ENCODE data around the gene CEP192. TPM values are rescaled to one million over a fixed set of nuclear protein-coding genes. Genes with fewer than 3 reads are reported as not detected.

CEP192 gene
- polyA plus RNA-seq, 3 donors from 2014 or later: 1.8 to 6.3 (median 5.4) TPM

DNA sequence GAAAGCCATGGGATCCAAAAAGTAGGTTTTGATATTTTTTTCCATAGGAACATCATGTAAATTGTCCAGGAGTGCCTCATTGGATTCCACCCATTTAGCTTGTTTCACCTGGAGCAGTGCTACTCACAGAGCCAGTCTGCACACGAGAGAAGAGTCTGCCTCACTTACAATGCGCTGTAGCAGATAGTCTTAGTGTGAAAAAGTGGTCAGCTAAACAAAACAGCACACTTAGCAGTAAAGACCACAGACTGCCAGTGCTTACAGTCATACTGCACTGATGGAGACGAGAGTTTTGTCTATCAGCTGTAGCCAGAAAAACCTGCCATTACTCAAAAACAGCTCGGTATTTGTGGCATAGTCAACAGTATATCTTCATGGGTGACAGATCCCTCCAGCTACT lies 113.9 kb downstream of the CEP192 start:
- DNase-seq: peak; percentile 8 to 23 (median 16)
- Mint-ChIP-seq H3K27me3 (ENCODE audit: low read depth in 3 of 3) (peaks cover 0 to 9% (median 2%) of the 10 kb centered on the region in 3 donors), H3K4me3 (peak overlapping the region in 2 of 5 donors; percentile 13 to 20), H3K9me3 (peaks cover 0 to 1% (median under 1%) of the 10 kb centered on the region in 6 donors), H3K36me3 (peaks cover 67 to 89% (median 86%) of the 10 kb centered on the region in 3 donors), H3K4me1 (peaks cover 23 to 36% of the 10 kb centered on the region in 2 donors), H3K27ac (peak overlapping the region; percentile 16 to 92 (median 68))

DNA sequence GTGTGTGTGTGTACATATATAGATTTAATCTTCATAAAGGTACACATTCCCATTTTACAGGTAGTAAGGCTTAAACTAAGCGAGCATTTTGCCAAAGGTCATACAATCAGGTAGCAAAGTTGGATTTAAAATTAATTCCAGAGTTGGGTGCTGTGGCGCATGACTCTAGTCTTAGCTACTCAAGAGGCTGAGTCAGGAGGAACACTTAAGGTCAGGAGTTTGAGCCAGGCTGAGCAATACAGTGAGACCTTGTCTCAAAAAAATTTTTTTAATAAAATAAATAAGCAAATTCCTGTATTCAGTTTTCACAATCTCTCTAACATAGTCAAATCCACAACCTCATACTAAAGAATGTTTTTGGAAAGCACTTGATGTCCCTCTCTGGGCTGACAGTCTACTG lies 115.9 kb downstream of the CEP192 start:
- Mint-ChIP-seq H3K36me3 (peaks cover 48 to 78% (median 67%) of the 10 kb centered on the region in 3 donors), H3K27ac (peak overlapping the region; percentile 19 to 92 (median 76))

DNA sequence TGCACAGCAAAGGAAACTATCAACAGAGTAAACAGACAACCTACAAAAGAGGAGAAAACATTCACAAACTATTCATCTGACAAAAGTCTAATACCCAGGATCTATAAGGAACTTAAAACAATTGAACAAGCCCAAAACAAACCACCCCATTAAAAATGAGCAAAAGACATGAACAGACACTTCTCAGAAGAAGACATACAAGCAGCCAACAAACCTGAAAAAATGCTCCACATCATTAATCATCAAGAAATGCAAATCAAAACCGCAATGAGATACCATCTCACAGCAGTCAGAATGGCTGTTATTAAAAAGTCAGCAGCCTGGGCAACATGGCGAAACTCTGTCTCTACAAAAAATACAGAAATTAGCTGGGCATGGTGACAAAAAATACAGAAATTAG lies 117.2 kb downstream of the CEP192 start:
- Mint-ChIP-seq H3K36me3 (peaks cover 35 to 65% (median 55%) of the 10 kb centered on the region in 3 donors), H3K27ac (peak overlapping the region in 2 of 6 donors; percentile 61 to 69), H3K9me3 (peaks cover 0 to 1% (median under 1%) of the 10 kb centered on the region in 6 donors), H3K4me1 (peaks cover 23 to 36% of the 10 kb centered on the region in 2 donors), H3K27me3 (ENCODE audit: low read depth in 3 of 3) (peaks cover 0 to 7% (median 2%) of the 10 kb centered on the region in 3 donors), H3K4me3 (no peak overlapping the region)
- DNase-seq: no peak

More for the DNA sequence above, 115.9 kb downstream of the CEP192 start:
- Mint-ChIP-seq H3K4me3 (no peak overlapping the region), H3K9me3 (peaks cover 0 to 1% (median under 1%) of the 10 kb centered on the region in 6 donors), H3K27me3 (ENCODE audit: low read depth in 3 of 3) (peaks cover 0 to 9% (median 2%) of the 10 kb centered on the region in 3 donors), H3K4me1 (peaks cover 23 to 36% of the 10 kb centered on the region in 2 donors)
- no peak for DNase-seq

DNA sequence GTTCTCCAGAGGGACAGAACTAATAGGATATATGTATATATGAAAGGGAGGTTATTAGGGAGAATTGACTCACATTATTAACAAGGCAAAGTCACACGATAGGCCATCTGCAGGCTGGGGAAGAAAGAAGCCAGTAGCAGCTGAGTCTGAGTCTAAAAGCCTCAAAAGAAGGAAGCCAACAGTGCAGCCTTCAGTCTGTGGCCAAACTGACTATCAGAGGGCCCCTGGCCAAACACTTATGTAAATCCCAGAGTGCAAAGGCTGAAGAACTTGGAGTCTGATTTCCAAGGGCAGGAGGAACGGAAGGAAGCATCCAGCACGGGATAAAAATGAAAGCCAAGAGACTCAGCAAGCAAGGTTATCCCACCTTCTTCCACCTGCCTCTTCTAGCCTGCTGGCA lies 119.4 kb downstream of the CEP192 start:
- H3K9me3 Mint-ChIP-seq: peaks cover 0 to 1% (median under 1%) of the 10 kb centered on the region in 6 donors
- H3K36me3 Mint-ChIP-seq: peaks cover 29 to 57% (median 52%) of the 10 kb centered on the region in 3 donors

DNA sequence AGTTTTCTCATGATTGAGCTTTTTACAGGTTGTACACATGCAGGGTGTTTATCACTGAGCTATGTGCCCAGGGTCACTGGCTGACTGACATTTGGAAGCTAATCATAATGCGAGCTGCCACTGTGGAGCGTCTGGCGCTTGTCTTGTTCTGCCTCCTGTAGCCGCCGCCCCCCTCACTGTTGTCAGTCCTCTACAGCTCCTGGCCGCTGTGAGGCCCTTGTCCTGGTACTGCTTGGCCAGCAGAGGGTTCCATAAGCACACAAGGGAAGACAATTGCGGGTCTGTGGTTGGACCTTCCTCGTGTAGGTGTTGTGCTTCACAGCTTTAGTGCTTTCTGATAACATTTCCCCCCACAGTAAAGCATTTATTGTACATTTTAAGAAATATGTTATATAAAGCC lies 121.8 kb downstream of the CEP192 start:
- peak in 1 of 3 donors; percentile 9 for DNase-seq
- Mint-ChIP-seq H3K36me3 (peaks cover 18 to 44% (median 42%) of the 10 kb centered on the region in 3 donors), H3K4me3 (no peak overlapping the region), H3K27me3 (ENCODE audit: low read depth in 3 of 3) (peaks cover 0 to 2% (median 2%) of the 10 kb centered on the region in 3 donors), H3K4me1 (no peaks in the 10 kb centered on the region), H3K27ac (peak overlapping the region in 1 of 6 donors; percentile 58), H3K9me3 (no peaks in the 10 kb centered on the region)

More for the DNA sequence above, 119.4 kb downstream of the CEP192 start:
- peaks cover 10 to 20% of the 10 kb centered on the region in 2 donors for H3K4me1 Mint-ChIP-seq
- H3K27ac Mint-ChIP-seq: no peak overlapping the region
- no peak for DNase-seq
- no peak overlapping the region for H3K4me3 Mint-ChIP-seq
- peaks cover 0 to 7% (median 4%) of the 10 kb centered on the region in 3 donors for H3K27me3 Mint-ChIP-seq (ENCODE audit: low read depth in 3 of 3)

DNA sequence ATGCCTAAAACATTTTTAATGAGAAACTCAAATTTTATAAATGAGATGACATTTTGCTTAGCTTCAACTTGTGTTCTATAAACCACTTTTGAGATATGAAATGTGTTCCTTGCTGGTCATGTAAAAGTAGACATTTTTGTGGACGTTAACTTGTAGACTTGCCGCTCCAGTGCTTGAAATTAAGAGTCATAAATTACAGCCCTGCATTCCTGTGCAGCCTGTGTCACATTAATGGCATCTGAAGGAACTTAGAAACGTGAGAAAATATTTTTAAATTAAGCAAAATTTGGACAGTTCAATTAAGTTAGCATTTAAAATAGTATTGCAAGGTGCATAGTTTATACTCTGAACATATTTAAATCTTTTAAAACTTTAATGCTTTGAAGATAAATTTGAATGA lies 129.1 kb downstream of the CEP192 start:
- no peak for DNase-seq
- Mint-ChIP-seq H3K27ac (no peak overlapping the region), H3K9me3 (no peaks in the 10 kb centered on the region), H3K27me3 (ENCODE audit: low read depth in 3 of 3) (no peaks in the 10 kb centered on the region), H3K36me3 (peaks cover 16 to 40% (median 28%) of the 10 kb centered on the region in 3 donors), H3K4me3 (no peak overlapping the region), H3K4me1 (peaks cover 2 to 9% of the 10 kb centered on the region in 2 donors)

DNA sequence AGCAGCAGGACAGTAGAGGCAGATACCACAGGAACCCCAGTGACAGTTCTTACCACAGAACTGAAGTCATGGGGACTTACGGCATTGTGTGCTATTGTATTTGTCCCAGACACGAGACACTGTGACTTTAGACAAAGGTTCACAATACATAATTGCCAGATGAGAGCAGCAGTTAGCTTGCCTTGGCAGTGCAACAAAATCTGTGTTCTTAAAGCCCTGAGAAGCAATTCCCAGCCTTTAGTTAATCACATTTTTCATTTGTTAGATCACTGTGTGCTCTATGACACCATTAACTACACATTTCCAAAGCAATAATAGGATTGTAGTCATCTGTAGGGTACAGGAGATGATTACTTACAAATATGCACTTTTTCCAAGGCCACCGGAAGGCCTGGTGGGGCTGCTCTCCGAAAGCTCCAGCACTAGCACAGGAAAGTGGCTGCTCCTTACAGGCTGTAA lies 129.8 kb downstream of the CEP192 start:
- H3K4me1 Mint-ChIP-seq: peaks cover 4 to 14% of the 10 kb centered on the region in 2 donors

DNA sequence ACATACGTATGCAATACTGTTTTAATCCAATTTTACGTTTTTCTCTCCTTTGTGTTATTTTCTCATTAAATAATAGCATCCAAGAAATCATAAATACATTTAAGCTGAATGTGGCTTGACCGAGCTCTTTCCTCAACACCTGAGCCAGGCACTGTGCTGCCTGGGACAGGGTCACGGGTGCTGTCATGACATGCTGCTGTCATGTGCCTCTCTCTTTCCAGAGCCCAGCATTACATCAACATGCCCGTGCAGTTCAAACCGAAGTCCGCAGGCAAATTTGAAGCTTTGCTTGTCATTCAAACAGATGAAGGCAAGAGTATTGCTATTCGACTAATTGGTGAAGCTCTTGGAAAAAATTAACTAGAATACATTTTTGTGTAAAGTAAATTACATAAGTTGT lies 133.2 kb downstream of the CEP192 start:
- Mint-ChIP-seq H3K9me3 (no peaks in the 10 kb centered on the region), H3K27me3 (ENCODE audit: low read depth in 3 of 3) (peaks cover 0 to 5% (median 0%) of the 10 kb centered on the region in 3 donors), H3K4me3 (no peak overlapping the region), H3K36me3 (peaks cover 4 to 23% (median 10%) of the 10 kb centered on the region in 3 donors), H3K27ac (no peak overlapping the region), H3K4me1 (peaks cover 4 to 18% of the 10 kb centered on the region in 2 donors)
- no peak for DNase-seq

More for the DNA sequence above, 129.8 kb downstream of the CEP192 start:
- Mint-ChIP-seq H3K27me3 (ENCODE audit: low read depth in 3 of 3) (no peaks in the 10 kb centered on the region), H3K36me3 (peaks cover 18 to 32% (median 20%) of the 10 kb centered on the region in 3 donors), H3K9me3 (no peaks in the 10 kb centered on the region), H3K27ac (no peak overlapping the region), H3K4me3 (no peak overlapping the region)
- DNase-seq: no peak

DNA sequence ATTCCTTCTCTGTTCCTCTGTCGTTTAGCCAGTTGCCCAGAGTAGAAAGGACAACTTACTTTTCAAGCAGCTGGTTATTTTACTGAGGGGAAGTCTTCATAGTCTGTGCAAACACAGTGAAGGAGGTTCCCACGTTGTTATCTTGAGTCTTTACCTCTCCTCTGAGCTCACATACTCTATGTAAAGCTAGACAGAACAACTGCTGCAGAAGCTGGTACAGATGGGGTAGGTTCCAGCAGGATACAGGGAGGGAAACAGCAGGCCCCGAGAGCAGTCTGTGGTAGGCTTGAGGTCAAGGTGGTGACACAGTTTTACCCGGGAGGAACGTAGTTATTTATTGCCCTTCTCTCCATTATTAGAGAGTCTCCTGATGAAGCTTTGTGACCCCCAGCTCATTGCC lies 134.0 kb downstream of the CEP192 start:
- Mint-ChIP-seq H3K36me3 (peaks cover 4 to 20% (median 10%) of the 10 kb centered on the region in 3 donors), H3K27me3 (ENCODE audit: low read depth in 3 of 3) (peaks cover 0 to 5% (median 0%) of the 10 kb centered on the region in 3 donors), H3K9me3 (no peaks in the 10 kb centered on the region), H3K4me3 (no peak overlapping the region), H3K4me1 (peaks cover 8 to 23% of the 10 kb centered on the region in 2 donors), H3K27ac (peak overlapping the region in 5 of 6 donors; percentile 5 to 83 (median 20))
- no peak for DNase-seq

DNA sequence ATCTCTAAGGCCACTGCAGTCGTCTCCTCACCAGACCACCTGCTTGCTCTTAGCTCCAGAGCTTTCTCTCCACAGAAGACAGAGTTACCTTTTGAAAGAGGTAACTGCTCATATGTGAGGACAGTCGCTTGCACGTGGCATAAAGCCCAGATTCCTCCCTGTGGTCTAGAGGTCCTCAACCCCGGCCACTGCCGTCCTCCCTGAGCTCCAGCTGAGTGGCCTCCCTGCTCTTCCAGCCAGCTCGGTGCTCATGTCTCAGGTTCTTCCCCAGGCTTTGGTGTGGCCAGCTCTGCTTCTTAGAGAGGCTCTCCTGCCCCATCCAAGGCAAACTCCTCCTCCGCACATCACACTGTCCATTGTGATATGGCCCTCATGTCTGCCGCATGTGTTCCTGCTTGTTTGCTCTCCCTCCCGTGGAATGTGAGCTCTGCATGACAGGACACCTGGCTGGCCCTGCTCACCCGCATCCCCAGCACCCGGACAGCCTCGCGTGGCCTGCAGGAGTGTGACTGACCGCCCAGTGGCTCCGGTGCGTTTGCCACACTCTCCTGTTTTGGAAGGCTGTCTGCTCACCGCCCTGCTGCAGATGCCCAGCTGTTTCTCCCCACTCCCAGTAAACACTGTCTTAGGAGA lies 135.9 kb downstream of the CEP192 start:
- Mint-ChIP-seq H3K4me3 (no peak overlapping the region), H3K27ac (peak overlapping the region in 3 of 6 donors; percentile 2 to 40 (median 37)), H3K27me3 (ENCODE audit: low read depth in 3 of 3) (peaks cover 0 to 5% (median 0%) of the 10 kb centered on the region in 3 donors), H3K9me3 (no peaks in the 10 kb centered on the region), H3K4me1 (peaks cover 9 to 24% of the 10 kb centered on the region in 2 donors), H3K36me3 (peaks cover 4 to 16% (median 10%) of the 10 kb centered on the region in 3 donors)
- no peak for DNase-seq

DNA sequence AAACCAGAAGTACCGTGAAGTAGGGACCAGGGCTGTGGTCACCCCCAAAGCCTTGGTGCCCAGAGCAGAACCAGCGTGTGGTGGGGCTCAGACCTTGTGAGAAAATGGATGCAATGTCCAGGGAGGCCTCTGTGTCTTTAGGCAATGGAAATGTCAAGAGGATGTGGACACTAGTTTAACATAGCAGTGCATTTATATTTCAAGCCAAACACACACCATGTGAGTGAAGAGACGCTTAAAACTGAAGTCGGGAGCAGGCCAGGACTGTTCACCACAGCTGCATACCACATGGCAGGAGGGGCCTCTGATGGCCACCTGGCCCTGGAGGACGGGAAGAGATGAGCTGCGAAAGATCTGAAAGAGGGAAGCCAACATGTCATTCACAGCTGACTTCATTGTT lies 140.1 kb downstream of the CEP192 start:
- Mint-ChIP-seq H3K36me3 (peaks cover 4 to 9% (median 5%) of the 10 kb centered on the region in 3 donors), H3K4me3 (no peak overlapping the region), H3K9me3 (no peaks in the 10 kb centered on the region), H3K27me3 (ENCODE audit: low read depth in 3 of 3) (peaks cover 3 to 8% (median 6%) of the 10 kb centered on the region in 3 donors), H3K27ac (no peak overlapping the region), H3K4me1 (peaks cover 17 to 23% of the 10 kb centered on the region in 2 donors)
- no peak for DNase-seq

DNA sequence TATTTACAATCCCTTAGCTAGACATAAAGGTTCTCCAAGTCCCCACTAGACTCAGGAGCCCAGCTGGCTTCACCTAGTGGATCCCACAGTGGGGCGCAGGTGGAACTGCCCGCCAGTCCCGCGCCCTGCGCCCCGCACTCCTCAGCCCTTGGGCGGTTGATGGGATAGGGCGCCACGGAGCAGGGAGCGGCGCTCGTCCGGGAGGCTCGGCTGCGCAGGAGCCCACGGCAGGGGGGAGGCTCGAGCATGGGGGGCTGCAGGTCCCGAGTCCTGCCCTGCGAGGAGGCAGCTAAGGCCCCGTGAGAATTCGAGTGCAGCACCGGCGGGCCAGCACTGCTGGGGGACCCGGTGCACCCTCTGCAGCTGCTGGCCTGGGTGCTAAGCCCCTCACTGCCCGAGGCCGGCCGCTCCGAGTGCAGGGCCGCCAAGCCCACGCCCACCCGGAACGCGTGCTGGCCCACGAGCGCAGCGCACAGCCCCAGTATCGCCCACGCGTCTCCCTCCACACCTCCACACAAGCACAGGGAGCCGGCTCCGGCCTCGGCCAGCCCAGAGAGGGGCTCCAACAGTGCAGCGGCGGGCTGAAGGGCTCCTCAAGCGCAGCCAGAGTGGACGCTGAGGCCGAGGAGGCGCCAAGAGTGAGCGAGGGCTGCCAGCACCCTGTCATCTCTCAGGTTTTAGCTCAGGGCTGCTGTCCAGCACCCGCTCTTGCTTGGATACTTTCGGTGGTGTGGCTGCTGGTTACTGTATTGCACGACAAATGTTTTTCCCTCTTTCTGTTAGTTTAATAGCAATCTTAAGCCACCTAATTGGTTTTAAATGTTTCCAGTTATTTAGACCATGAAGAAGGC lies 143.6 kb downstream of the CEP192 start:
- H3K27me3 Mint-ChIP-seq (ENCODE audit: low read depth in 3 of 3): peaks cover 8 to 18% (median 15%) of the 10 kb centered on the region in 3 donors
- no peaks in the 10 kb centered on the region for H3K9me3 Mint-ChIP-seq
- H3K36me3 Mint-ChIP-seq: no peaks in the 10 kb centered on the region
- peak overlapping the region in 2 of 6 donors; percentile 48 to 75 for H3K27ac Mint-ChIP-seq
- peaks cover 33 to 36% of the 10 kb centered on the region in 2 donors for H3K4me1 Mint-ChIP-seq
- peak overlapping the region in 4 of 5 donors; percentile 89 to 99 (median 94) for H3K4me3 Mint-ChIP-seq
- DNase-seq: no peak

DNA sequence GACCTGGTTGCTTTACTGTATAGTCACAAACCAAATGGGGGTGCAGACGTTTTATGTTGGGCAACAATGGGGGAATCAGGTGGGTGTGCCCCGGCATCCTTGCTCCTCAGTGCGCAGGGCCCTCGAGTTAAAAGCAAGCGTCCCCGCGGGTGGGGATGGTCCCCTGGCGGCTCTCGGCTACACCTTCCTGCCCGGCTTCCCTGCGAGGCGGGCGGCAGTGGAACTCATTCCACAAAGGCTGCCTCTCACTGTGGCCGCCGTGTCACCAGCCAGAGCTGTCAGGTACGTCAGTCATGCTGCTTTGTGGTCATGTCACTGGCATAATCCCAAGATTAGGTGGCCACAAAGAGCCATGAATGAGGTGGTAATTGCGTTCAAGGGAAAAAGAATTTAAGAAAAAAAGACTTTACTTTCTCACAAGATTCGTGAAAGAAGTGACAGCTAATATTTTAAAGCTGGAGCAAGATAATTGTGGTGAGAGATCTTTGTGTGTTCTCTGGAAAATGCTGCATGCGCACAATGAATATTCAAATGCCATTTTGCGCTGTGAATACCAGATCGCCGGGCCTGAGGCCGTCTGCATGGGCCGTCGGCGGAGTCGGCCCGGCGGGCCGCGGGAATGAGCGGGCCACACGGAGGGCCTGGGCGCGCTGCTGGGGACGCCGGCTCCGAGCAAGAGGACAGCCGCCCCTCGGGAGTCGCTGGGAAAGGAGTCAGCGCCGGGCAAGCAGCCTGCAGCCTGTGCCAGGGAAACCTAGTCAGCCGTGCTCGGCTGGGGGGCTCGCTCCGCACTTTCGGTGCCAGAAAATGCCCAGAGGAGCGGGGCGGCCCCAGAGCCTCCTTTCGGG lies 145.1 kb downstream of the CEP192 start:
- Mint-ChIP-seq H3K4me3 (peak overlapping the region; percentile 89 to 99 (median 98)), H3K4me1 (peaks cover 27 to 31% of the 10 kb centered on the region in 2 donors), H3K27ac (peak overlapping the region; percentile 82 to 95 (median 90)), H3K9me3 (no peaks in the 10 kb centered on the region), H3K27me3 (ENCODE audit: low read depth in 3 of 3) (peaks cover 8 to 18% (median 15%) of the 10 kb centered on the region in 3 donors), H3K36me3 (no peaks in the 10 kb centered on the region)
- DNase-seq: peak; percentile 61 to 67 (median 62)
